IMR-90 (cell line): ENCODE measurements around the gene METAP2. TPM values are rescaled to one million over a fixed set of nuclear protein-coding genes. Genes with fewer than 3 reads are reported as not detected.

Source experiments
- ATAC-seq: fragments of 200-7000 bp; cut with Tn5 transposase; 2 replicates; pipeline ENCODE4 v1.9.1; 2020; ENCODE audit warnings: low read depth, mild to moderate bottlenecking, moderate library complexity
- BruUV-seq: library from RNA; stranded (reverse); fragments of 400-500 nt; replicated peaks from 2 replicates; lab custom pipeline; 2021; lab: Mats Ljungman, UMichigan
- CTCF ChIA-PET: fragments of 300-600 bp; formaldehyde crosslinking; extraction: SDS; loops from one replicate; lab custom pipeline; 2021; ENCODE audit warnings: antibody characterized with exemption; lab: Yijun Ruan, JAX
- POLR2A ChIA-PET: fragments of 300-600 bp; sonication (Branson Sonifier 250); formaldehyde crosslinking; loops from one replicate; lab custom pipeline; 2022; ENCODE audit warnings: antibody characterized with exemption; ENCODE audit not compliant: unreplicated experiment; lab: Charles Lee
- DNase-seq: peaks from one replicate; pipeline ENCODE4 v3.0.0; 2013
- H2AFZ ChIP-seq: replicated peaks from 2 replicates; pipeline ENCODE3; 2013; ENCODE audit warnings: low read length, mild to moderate bottlenecking; ENCODE audit not compliant: poor library complexity
- H2AK5ac ChIP-seq: 2 replicates; pipeline ENCODE4 v1.6.1; 2013; ENCODE audit warnings: low read depth, low read length, inconsistent platforms
- H2AK9ac ChIP-seq: replicated peaks from 2 replicates; pipeline ENCODE3; 2013; ENCODE audit warnings: mild to moderate bottlenecking, low read depth, low read length, moderate library complexity; ENCODE audit not compliant: poor library complexity
- H2BK120ac ChIP-seq: 2 replicates; pipeline ENCODE4 v1.6.1; 2013; ENCODE audit warnings: low read depth, low read length, inconsistent platforms
- H2BK15ac ChIP-seq: 3 replicates; pipeline ENCODE4 v1.6.1; 2013; ENCODE audit warnings: low read depth, low read length, inconsistent platforms
- H2BK20ac ChIP-seq: 2 replicates; pipeline ENCODE4 v1.6.1; 2013; ENCODE audit warnings: low read depth, mild to moderate bottlenecking, inconsistent platforms, low read length, moderate library complexity
- H2BK5ac ChIP-seq: 2 replicates; pipeline ENCODE4 v1.6.1; 2013; ENCODE audit warnings: mild to moderate bottlenecking, low read depth, low read length, inconsistent platforms; ENCODE audit not compliant: poor library complexity, severe bottlenecking
- H3K14ac ChIP-seq: replicated peaks from 2 replicates; pipeline ENCODE4 v1.6.1; 2013; ENCODE audit warnings: low read depth, low read length, inconsistent platforms
- H3K18ac ChIP-seq: 2 replicates; pipeline ENCODE4 v1.6.1; 2013; ENCODE audit warnings: low read depth, low read length, control low read depth
- H3K23ac ChIP-seq: 2 replicates; pipeline ENCODE4 v1.6.1; 2013; ENCODE audit warnings: low read depth, low read length, inconsistent platforms
- H3K27ac ChIP-seq: 2 replicates; pipeline ENCODE4 v1.5.1; 2013; ENCODE audit warnings: mild to moderate bottlenecking, control low read depth, low read length; ENCODE audit not compliant: insufficient read depth
- H3K27me3 ChIP-seq: 2 replicates; pipeline ENCODE4 v1.6.1; 2013; ENCODE audit warnings: low read length; ENCODE audit not compliant: control insufficient read depth, insufficient read depth
- H3K36me3 ChIP-seq: 2 replicates; pipeline ENCODE4 v1.6.1; 2013; ENCODE audit warnings: low read length, mixed read lengths; ENCODE audit not compliant: control insufficient read depth, insufficient read depth
- H3K4ac ChIP-seq: 2 replicates; pipeline ENCODE4 v1.6.1; 2013; ENCODE audit warnings: low read depth, low read length, inconsistent platforms
- H3K4me1 ChIP-seq: 2 replicates; pipeline ENCODE4 v1.6.1; 2013; ENCODE audit warnings: low read length, mixed read lengths; ENCODE audit not compliant: control insufficient read depth, insufficient read depth
- H3K4me2 ChIP-seq: 2 replicates; pipeline ENCODE4 v1.6.1; 2013; ENCODE audit warnings: low read depth, mild to moderate bottlenecking, control low read depth, low read length, moderate library complexity
- H3K4me3 ChIP-seq: 2 replicates; pipeline ENCODE4 v1.5.1; 2013; ENCODE audit warnings: low read depth, mild to moderate bottlenecking, control low read depth, low read length, moderate library complexity; ENCODE audit not compliant: insufficient read depth
- H3K56ac ChIP-seq: 2 replicates; pipeline ENCODE4 v1.6.1; 2013; ENCODE audit warnings: low read length, inconsistent platforms; ENCODE audit not compliant: insufficient read depth; ENCODE audit errors: extremely low read depth
- H3K79me1 ChIP-seq, 2 experiments: 2 replicates each; pipeline ENCODE4 v1.6.1; 2013; ENCODE audit warnings: low read length in 2 of 2, inconsistent platforms in 1 of 2, low read depth in 1 of 2
- H3K9ac ChIP-seq: 2 replicates; pipeline ENCODE4 v1.6.1; 2013; ENCODE audit warnings: low read depth, low read length, control low read depth
- H3K9me1 ChIP-seq: 2 replicates; pipeline ENCODE4 v1.6.1; 2013; ENCODE audit warnings: low read length, inconsistent platforms; ENCODE audit not compliant: insufficient read depth
- H3K9me3 ChIP-seq: 2 replicates; pipeline ENCODE4 v1.6.1; 2013; ENCODE audit warnings: low read length; ENCODE audit not compliant: control insufficient read depth, insufficient read depth
- H4K20me1 ChIP-seq: 2 replicates; pipeline ENCODE4 v1.6.1; 2013; ENCODE audit warnings: low read length, inconsistent platforms; ENCODE audit not compliant: insufficient read depth
- H4K5ac ChIP-seq: 2 replicates; pipeline ENCODE4 v1.6.1; 2013; ENCODE audit warnings: mild to moderate bottlenecking, low read depth, low read length, control low read depth
- H4K8ac ChIP-seq, 2 experiments: 2 replicates each; pipeline ENCODE4 v1.6.1; 2013; ENCODE audit warnings: low read depth in 2 of 2, low read length in 2 of 2, control low read depth in 1 of 2, inconsistent platforms in 1 of 2
- H4K91ac ChIP-seq: 2 replicates; pipeline ENCODE4 v1.6.1; 2013; ENCODE audit warnings: low read depth, low read length, inconsistent platforms; ENCODE audit not compliant: insufficient read depth
- BHLHE40 ChIP-seq: fragments of 150-350 bp; IDR thresholded peaks from 2 replicates; pipeline ENCODE4 v1.6.1; 2016; ENCODE audit warnings: mild to moderate bottlenecking, low read depth, low read length
- CEBPB ChIP-seq: IDR thresholded peaks from 2 replicates; pipeline ENCODE4 v1.6.1; 2012; ENCODE audit warnings: low read depth, low read length, improper control_type of control experiment
- CHD1 ChIP-seq: IDR thresholded peaks from 2 replicates; pipeline ENCODE4 v1.6.1; 2012; ENCODE audit warnings: low read depth, low read length, improper control_type of control experiment
- ELK1 ChIP-seq: fragments of 150-350 bp; IDR thresholded peaks from 2 replicates; pipeline ENCODE4 v1.6.1; 2016; ENCODE audit warnings: low read depth, mild to moderate bottlenecking, low read length, moderate library complexity, borderline replicate concordance
- FOS ChIP-seq: fragments of 150-350 bp; IDR thresholded peaks from 2 replicates; pipeline ENCODE4 v1.6.1; 2016; ENCODE audit warnings: low read depth, low read length
- MAFK ChIP-seq: IDR thresholded peaks from 2 replicates; pipeline ENCODE4 v1.6.1; 2012; ENCODE audit warnings: low read depth, low read length, improper control_type of control experiment
- MAZ ChIP-seq: IDR thresholded peaks from 2 replicates; pipeline ENCODE4 v1.6.1; 2012; ENCODE audit warnings: low read depth, mild to moderate bottlenecking, low read length, improper control_type of control experiment, moderate library complexity, borderline replicate concordance
- MXI1 ChIP-seq: IDR thresholded peaks from 2 replicates; pipeline ENCODE4 v1.6.1; 2012; ENCODE audit warnings: low read depth, mild to moderate bottlenecking, low read length, moderate library complexity, borderline replicate concordance
- POLR2A ChIP-seq: IDR thresholded peaks from 2 replicates; pipeline ENCODE4 v1.6.1; 2012; ENCODE audit warnings: mild to moderate bottlenecking, low read depth, low read length
- RAD21 ChIP-seq: IDR thresholded peaks from 2 replicates; pipeline ENCODE4 v1.6.1; 2012; ENCODE audit warnings: low read length, improper control_type of control experiment
- RCOR1 ChIP-seq: IDR thresholded peaks from 2 replicates; pipeline ENCODE4 v1.6.1; 2012; ENCODE audit warnings: mild to moderate bottlenecking, low read length, improper control_type of control experiment; ENCODE audit not compliant: insufficient replicate concordance
- RFX5 ChIP-seq: IDR thresholded peaks from 2 replicates; pipeline ENCODE4 v1.8.0; 2012; ENCODE audit warnings: low read depth, mild to moderate bottlenecking, low read length, moderate library complexity
- SMC3 ChIP-seq: fragments of 150-350 bp; IDR thresholded peaks from 2 replicates; pipeline ENCODE4 v1.6.1; 2016; ENCODE audit warnings: low read depth, mild to moderate bottlenecking, antibody characterized with exemption, low read length, moderate library complexity
- WGBS, 2 experiments: methylation state at CpG; one replicate each; pipeline versions ENCODE4 v1.1.5 to v1.1.7; 2013; ENCODE audit warnings: missing lambda C conversion rate in 2 of 2; ENCODE audit not compliant: insufficient read length in 1 of 2; ENCODE audit errors: extremely low coverage in 2 of 2; 5-methylcytosine and 5-hydroxymethylcytosine counted together
- dilution Hi-C: fragments of 300-500 bp; cut with HindIII; formaldehyde crosslinking; loops from one replicate; pipeline ENCODE4 v1.14.3; 2018; ENCODE audit warnings: low sequenced_read_pairs; ENCODE audit not compliant: unreplicated experiment
- in situ Hi-C: fragments of 300-500 bp; cut with MboI; formaldehyde crosslinking; loops from 3 replicates; pipeline ENCODE4 v1.14.3; 2019; ENCODE audit warnings: low sequenced_read_pairs, inconsistent platforms, mixed read lengths
- intact Hi-C: fragments of 100-400 bp; cut with micrococcal nuclease; formaldehyde crosslinking; loops from 2 replicates; pipeline ENCODE4 v1.10.0; 2022
- polyA plus RNA-seq, 3 experiments: library from polyadenylated mRNA; depleted of rRNA; stranded (reverse); fragments of >200 nt; gene quantifications; 2 replicates each; pipeline ENCODE4 v1.2.3, GENCODE V29; 2012; ENCODE audit warnings: low replicate concordance in 1 of 3
- total RNA-seq: library from RNA; depleted of rRNA; stranded (reverse); fragments of >200 nt; gene quantifications from 2 replicates; pipeline ENCODE4 v1.2.3, GENCODE V29; 2012
- TF ChIP-seq, protein P1 (sequence below): conservative IDR thresholded peaks from 2 replicates; pipeline ENCODE4 v1.5.1; 2012; ENCODE audit warnings: mild to moderate bottlenecking, low read depth, low read length, improper control_type of control experiment

The METAP2 gene
- total and polyA plus RNA-seq, 2 of the 4 experiments (the other 2 are of a cell fraction), result 62.5 to 72.9 TPM

DNA sequence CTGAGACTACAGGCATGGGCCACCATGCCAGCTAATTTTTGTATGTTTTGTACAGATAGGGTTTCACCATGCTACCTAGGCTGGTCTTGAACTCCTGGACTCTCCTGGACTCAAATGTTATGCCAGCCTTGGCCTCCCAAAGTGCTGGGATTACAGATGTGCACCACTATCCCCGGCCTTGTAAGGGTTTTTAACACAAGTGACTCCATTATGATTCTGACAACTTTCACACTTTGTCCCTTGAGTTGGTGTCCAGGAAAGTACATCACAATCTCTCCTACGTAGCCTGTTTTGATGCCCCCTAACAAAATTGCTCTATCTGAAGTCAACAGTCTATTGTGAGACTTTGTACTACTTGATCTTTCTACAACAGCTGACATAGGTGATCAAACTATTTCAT is 11.4 kb upstream of the METAP2 start:
- ATAC-seq, result no peak
- Histone ChIP-seq H4K91ac (no peak overlapping the region), H3K36me3 (no peaks in the 10 kb centered on the region), H4K8ac (no peak overlapping the region), H3K9me1 (no peaks in the 10 kb centered on the region), H3K27ac (no peak overlapping the region), H2BK120ac (no peak overlapping the region), H2BK15ac (no peak overlapping the region), H3K4ac (no peak overlapping the region), H3K27me3 (peaks cover 1% of the 10 kb centered on the region), H3K56ac (no peak overlapping the region), H4K5ac (no peak overlapping the region), H3K4me1 (no peaks in the 10 kb centered on the region), H4K20me1 (no peaks in the 10 kb centered on the region), H2AK9ac (no peak overlapping the region), H3K14ac (no peak overlapping the region), H3K4me3 (no peak overlapping the region), H2AFZ (no peak overlapping the region), H2BK20ac (no peak overlapping the region), H2BK5ac (no peak overlapping the region), H3K18ac (no peak overlapping the region), H2AK5ac (no peak overlapping the region), H3K79me1 (no peaks in the 10 kb centered on the region), H3K9ac (no peak overlapping the region), H3K4me2 (no peak overlapping the region), H3K23ac (no peak overlapping the region), H3K9me3 (peaks cover 7% of the 10 kb centered on the region)
- in situ Hi-C loops, result no loop called here
- TF ChIP-seq CEBPB, result no peak
- TF ChIP-seq, protein P1, sequence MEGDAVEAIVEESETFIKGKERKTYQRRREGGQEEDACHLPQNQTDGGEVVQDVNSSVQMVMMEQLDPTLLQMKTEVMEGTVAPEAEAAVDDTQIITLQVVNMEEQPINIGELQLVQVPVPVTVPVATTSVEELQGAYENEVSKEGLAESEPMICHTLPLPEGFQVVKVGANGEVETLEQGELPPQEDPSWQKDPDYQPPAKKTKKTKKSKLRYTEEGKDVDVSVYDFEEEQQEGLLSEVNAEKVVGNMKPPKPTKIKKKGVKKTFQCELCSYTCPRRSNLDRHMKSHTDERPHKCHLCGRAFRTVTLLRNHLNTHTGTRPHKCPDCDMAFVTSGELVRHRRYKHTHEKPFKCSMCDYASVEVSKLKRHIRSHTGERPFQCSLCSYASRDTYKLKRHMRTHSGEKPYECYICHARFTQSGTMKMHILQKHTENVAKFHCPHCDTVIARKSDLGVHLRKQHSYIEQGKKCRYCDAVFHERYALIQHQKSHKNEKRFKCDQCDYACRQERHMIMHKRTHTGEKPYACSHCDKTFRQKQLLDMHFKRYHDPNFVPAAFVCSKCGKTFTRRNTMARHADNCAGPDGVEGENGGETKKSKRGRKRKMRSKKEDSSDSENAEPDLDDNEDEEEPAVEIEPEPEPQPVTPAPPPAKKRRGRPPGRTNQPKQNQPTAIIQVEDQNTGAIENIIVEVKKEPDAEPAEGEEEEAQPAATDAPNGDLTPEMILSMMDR, result no peak
- TF ChIP-seq RFX5, result no peak
- TF ChIP-seq BHLHE40, result no peak
- no peak for TF ChIP-seq ELK1
- no peak for TF ChIP-seq CHD1
- TF ChIP-seq SMC3, result no peak
- TF ChIP-seq RAD21, result no peak
- TF ChIP-seq MAFK, result no peak
- TF ChIP-seq POLR2A, result no peak
- TF ChIP-seq MAZ, result no peak
- no peak for TF ChIP-seq FOS
- no peak for TF ChIP-seq MXI1
- TF ChIP-seq RCOR1, result no peak
- DNase-seq, result no peak
- dilution Hi-C loops, result no loop called here
- intact Hi-C loops, result no loop called here
- POLR2A ChIA-PET, result interaction anchor here (0.7 kb wide), 1 partner anchor 17 kb away, joined by 7 read pairs; no protein-coding TSS in a partner anchor
- WGBS, 2 experiments, result 20% methylated on average over 1 of the region's 2 CpGs; no CpG with 5 or more reads in 1 of the 2 experiments
- no TSS peak for BruUV-seq
- CTCF ChIA-PET, result interaction anchor here (0.6 kb wide), 1 partner anchor 103 kb away, joined by 5 read pairs; no protein-coding TSS in a partner anchor
